Kidney (tissue), 14 donors: ENCODE results near the gene HAPLN3. TPM values are rescaled to one million over a fixed set of nuclear protein-coding genes. Genes with fewer than 3 reads are reported as not detected.

Experiments
- DNase-seq, 5 donors: peaks; one replicate each; pipeline ENCODE4 v3.0.0-alpha.2; 2013 to 2020
- FAIRE-seq: peaks from 2 replicates; lab custom pipeline; 2012; peaks lifted over from hg19 to GRCh38; lab: Jason Lieb, UNC
- H3K27ac ChIP-seq, 2 donors: one replicate each; pipeline ENCODE4 v1.7.0; 2013; ENCODE audit warnings: low read depth in 2 of 2, low read length in 2 of 2, inconsistent platforms in 1 of 2
- H3K27me3 ChIP-seq: one replicate; pipeline ENCODE4 v1.7.1; 2013; ENCODE audit warnings: low read length, inconsistent platforms; ENCODE audit not compliant: control insufficient read depth, insufficient read depth
- H3K36me3 ChIP-seq, 3 donors: one replicate each; pipeline versions ENCODE4 v1.7.0 to v1.7.1; 2013; ENCODE audit warnings: low read length in 3 of 3, control low read depth in 1 of 3, inconsistent platforms in 1 of 3; ENCODE audit not compliant: insufficient read depth in 3 of 3, control insufficient read depth in 2 of 3
- H3K4me1 ChIP-seq, 3 donors: one replicate each; pipeline versions ENCODE4 v1.7.0 to v1.7.1; 2013; ENCODE audit warnings: low read length in 3 of 3, inconsistent platforms in 1 of 3, low read depth in 1 of 3; ENCODE audit not compliant: control insufficient read depth in 2 of 3, insufficient read depth in 2 of 3
- H3K4me3 ChIP-seq, 3 donors: one replicate each; pipeline versions ENCODE4 v1.7.0 to v1.8.1; 2013; ENCODE audit warnings: low read length in 3 of 3, control low read depth in 1 of 3, inconsistent platforms in 1 of 3
- H3K9ac ChIP-seq, 3 donors: one replicate each; pipeline versions ENCODE4 v1.7.0 to v1.7.1; 2013; ENCODE audit warnings: low read length in 3 of 3, control low read depth in 1 of 3, inconsistent platforms in 1 of 3
- H3K9me3 ChIP-seq, 3 donors: one replicate each; pipeline versions ENCODE4 v1.7.0 to v1.7.1; 2013; ENCODE audit warnings: low read length in 3 of 3, control low read depth in 1 of 3, inconsistent platforms in 1 of 3; ENCODE audit not compliant: control insufficient read depth in 2 of 3, insufficient read depth in 1 of 3
- intact Hi-C: fragments of 100-400 bp; cut with DNase I; formaldehyde crosslinking; loops from one replicate; pipeline ENCODE4 v1.11.1; 2022
- polyA plus RNA-seq: library from polyadenylated mRNA; stranded (reverse); fragments of 350-450 nt; fragmentation: Illumina TruSeq; extraction: RNeasy Lipid Tissue Mini Kit (QIAGEN cat#74804); gene quantifications from one replicate; pipeline ENCODE4 v1.2.3, GENCODE V29; 2014; ENCODE audit warnings: low read depth, low replicate concordance; ENCODE audit not compliant: insufficient read depth
- total RNA-seq: library from RNA; stranded (reverse); fragmentation: NEBNext Ultra II Directional; extraction: Animal tissue kit (Norgen Biotek cat#: 25700); gene quantifications from one replicate; pipeline ENCODE4 v1.2.1, GENCODE V29; 2021
- TF ChIP-seq, protein P1 (sequence below): IDR thresholded peaks from 3 replicates; pipeline ENCODE4 v1.5.1; 2012; ENCODE audit warnings: mild to moderate bottlenecking, moderate library complexity, borderline replicate concordance; ENCODE audit not compliant: insufficient read depth; ENCODE audit errors: extremely low read depth
- donor health status: control.
- donor health status: control.
- donor health status: control.
- donor health status: control.
- donor health status: control.
- donor health status: DM: yes; HTN: yes; CAD: no.
- donor health status: Normal renal cell carcinoma (clear cell type).

HAPLN3 gene
- total and polyA plus RNA-seq, 2 donors from 2014 or later, result 2.2 to 11.2 TPM

DNA sequence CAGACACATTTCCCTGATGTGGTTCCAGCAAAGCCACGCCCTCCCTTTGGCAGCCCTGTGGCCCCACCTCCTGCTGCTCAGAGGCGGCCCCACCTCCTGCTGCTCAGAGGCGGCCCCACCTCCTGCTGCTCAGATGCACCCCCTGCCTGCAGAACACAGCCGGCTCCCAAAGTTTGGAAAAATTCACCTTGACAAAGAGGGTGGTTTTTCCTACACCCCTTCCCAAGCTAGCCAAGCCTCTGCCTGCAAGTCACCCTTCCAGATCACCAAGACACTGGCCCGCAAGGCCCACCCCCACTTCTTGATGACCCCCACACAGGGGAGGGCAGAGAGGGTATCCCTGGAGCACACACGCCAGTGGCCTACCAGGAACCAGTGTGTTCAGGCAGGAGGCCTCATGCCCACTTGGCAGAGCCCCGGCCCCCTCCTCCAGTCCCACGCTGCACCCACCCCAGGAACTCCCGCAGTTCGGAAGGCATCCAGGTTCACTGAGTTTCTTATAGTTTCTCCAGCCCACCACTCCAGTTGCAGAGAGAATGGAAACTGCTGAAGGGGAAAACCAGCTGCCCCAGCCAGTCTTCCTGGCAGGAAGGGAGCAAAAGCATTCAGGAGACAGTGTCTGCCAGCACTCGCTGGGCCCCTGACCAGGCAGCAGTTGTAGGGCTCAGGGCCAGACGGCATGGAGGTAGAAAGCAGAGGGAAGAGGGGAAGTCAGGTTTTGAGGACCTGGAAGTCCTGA is 2.3 kb upstream of the HAPLN3 start:
- H3K4me3 ChIP-seq, result no peak overlapping the region
- peaks cover 2% of the 10 kb centered on the region for H3K27me3 ChIP-seq
- DNase-seq (peak; percentile 89 to 96 (median 93)), FAIRE-seq (no peak)
- H3K9ac ChIP-seq, result no peak overlapping the region
- TF ChIP-seq, protein P1, sequence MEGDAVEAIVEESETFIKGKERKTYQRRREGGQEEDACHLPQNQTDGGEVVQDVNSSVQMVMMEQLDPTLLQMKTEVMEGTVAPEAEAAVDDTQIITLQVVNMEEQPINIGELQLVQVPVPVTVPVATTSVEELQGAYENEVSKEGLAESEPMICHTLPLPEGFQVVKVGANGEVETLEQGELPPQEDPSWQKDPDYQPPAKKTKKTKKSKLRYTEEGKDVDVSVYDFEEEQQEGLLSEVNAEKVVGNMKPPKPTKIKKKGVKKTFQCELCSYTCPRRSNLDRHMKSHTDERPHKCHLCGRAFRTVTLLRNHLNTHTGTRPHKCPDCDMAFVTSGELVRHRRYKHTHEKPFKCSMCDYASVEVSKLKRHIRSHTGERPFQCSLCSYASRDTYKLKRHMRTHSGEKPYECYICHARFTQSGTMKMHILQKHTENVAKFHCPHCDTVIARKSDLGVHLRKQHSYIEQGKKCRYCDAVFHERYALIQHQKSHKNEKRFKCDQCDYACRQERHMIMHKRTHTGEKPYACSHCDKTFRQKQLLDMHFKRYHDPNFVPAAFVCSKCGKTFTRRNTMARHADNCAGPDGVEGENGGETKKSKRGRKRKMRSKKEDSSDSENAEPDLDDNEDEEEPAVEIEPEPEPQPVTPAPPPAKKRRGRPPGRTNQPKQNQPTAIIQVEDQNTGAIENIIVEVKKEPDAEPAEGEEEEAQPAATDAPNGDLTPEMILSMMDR, result peak; percentile 26
- H3K27ac ChIP-seq, result no peak overlapping the region
- peaks cover 0 to 18% (median 0%) of the 10 kb centered on the region in 3 donors for H3K4me1 ChIP-seq
- peaks cover 0 to 3% (median 0%) of the 10 kb centered on the region in 3 donors for H3K36me3 ChIP-seq
- H3K9me3 ChIP-seq, result no peaks in the 10 kb centered on the region
- intact Hi-C loops, result no loop called here

DNA sequence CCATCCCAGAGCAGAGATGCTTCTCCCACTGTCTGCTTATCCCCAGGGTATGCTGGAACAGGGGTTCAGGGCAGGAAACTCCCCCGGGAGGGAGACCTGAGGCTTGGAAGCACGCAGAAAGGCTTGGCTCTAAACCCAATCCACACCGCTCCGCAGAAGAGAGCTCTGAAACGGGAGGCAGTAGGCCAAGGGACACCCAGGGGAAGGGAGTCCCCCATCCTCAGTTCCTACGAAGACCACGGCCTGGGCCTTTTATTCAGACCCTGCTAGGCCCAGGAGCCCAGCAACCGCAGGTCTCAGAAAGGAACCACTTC is 1.8 kb upstream of the HAPLN3 start:
- no peak overlapping the region for H3K27ac ChIP-seq
- FAIRE-seq, result no peak

DNA sequence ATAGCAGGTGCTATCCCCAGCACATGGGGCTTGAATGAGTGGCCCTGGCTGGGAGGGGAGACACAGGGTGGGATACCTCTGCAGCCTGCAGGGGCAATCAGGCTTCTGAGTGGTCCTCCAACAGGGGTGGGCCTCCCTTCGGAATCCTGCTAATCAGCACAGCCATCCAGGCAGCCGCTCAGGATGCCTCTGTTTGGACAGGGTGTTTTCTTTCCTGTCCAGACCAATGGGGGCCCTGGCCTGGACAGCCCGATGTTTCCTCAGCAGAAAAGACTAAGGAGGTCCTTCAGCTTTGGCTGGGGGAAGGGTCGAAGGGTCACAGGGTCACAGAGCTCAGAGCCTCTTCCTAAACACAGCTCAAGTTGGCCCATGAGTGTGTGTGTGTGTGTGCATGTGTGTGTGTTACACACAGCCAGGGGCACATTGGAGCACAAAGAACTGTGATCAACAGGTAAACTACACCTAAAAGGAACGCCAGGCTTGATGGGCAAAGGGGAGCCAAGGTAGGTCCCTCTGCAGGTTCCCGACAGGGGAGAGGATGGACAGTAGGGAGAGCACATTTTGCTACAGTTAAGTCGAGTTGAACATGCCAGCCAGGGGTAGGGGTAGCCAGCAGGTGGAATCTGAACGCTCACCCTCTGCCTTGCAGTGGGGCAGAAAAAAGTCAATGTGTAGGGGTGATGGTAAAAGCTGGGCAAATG is 1.1 kb upstream of the HAPLN3 start:
- Histone ChIP-seq H3K27me3 (peaks cover 2% of the 10 kb centered on the region), H3K36me3 (peaks cover 0 to 3% (median 0%) of the 10 kb centered on the region in 3 donors), H3K9me3 (no peaks in the 10 kb centered on the region), H3K9ac (no peak overlapping the region), H3K27ac (no peak overlapping the region), H3K4me3 (no peak overlapping the region), H3K4me1 (peaks cover 0 to 18% (median 0%) of the 10 kb centered on the region in 3 donors)
- TF ChIP-seq, protein P1, result no peak
- intact Hi-C loops, result no loop called here
- FAIRE-seq (no peak), DNase-seq (no peak)

More for the DNA sequence above, 1.8 kb upstream of the HAPLN3 start:
- peaks cover 0 to 18% (median 0%) of the 10 kb centered on the region in 3 donors for H3K4me1 ChIP-seq
- DNase-seq, result no peak
- H3K27me3 ChIP-seq, result peaks cover 2% of the 10 kb centered on the region
- no peak overlapping the region for H3K9ac ChIP-seq
- H3K36me3 ChIP-seq, result peaks cover 0 to 3% (median 0%) of the 10 kb centered on the region in 3 donors
- TF ChIP-seq, protein P1, result no peak
- no peaks in the 10 kb centered on the region for H3K9me3 ChIP-seq
- intact Hi-C loops, result no loop called here
- no peak overlapping the region for H3K4me3 ChIP-seq
